Activated CD8-positive, alpha-beta T cell treated with anti-CD3 and anti-CD28 coated beads, Interleukin-2, amount 10 ng/mL, durations not matched to agents 7 days and 5 days (primary cell): ENCODE measurements around the gene VEGFA. TPM values are rescaled to one million over a fixed set of nuclear protein-coding genes. Genes with fewer than 3 reads are reported as not detected.

Experiments
- ATAC-seq: fragments of 150-1000 bp; cut with Tn5 transposase; one replicate; pipeline ENCODE4 v1.10.0; 2021; ENCODE audit warnings: moderate library complexity
- CTCF ChIA-PET: fragments of 350-600 bp; sonication (Branson Sonifier 250); formaldehyde crosslinking; loops from one replicate; lab custom pipeline; 2021; ENCODE audit warnings: antibody characterized with exemption; lab: Charles Lee
- POLR2A ChIA-PET: fragments of 350-600 bp; sonication (Branson Sonifier 250); formaldehyde crosslinking; loops from one replicate; lab custom pipeline; 2021; ENCODE audit warnings: antibody characterized with exemption; lab: Charles Lee
- DNase-seq: peaks from one replicate; pipeline ENCODE4 v3.0.0-alpha.2; 2020
- H3K27ac Mint-ChIP-seq: one replicate; pipeline ENCODE4 v1.8.0; 2021; ENCODE audit warnings: mild to moderate bottlenecking, mixed read lengths
- H3K27me3 Mint-ChIP-seq: one replicate; pipeline ENCODE4 v1.8.0; 2021; ENCODE audit warnings: low read depth, mixed read lengths
- H3K36me3 Mint-ChIP-seq: one replicate; pipeline ENCODE4 v1.8.0; 2021; ENCODE audit warnings: low read depth, mixed read lengths
- H3K4me1 Mint-ChIP-seq: one replicate; pipeline ENCODE4 v1.8.0; 2021; ENCODE audit warnings: low read depth, mixed read lengths
- H3K4me3 Mint-ChIP-seq: one replicate; pipeline ENCODE4 v1.8.0; 2021; ENCODE audit warnings: mild to moderate bottlenecking, mixed read lengths
- H3K9me3 Mint-ChIP-seq: one replicate; pipeline ENCODE4 v1.8.0; 2022; ENCODE audit warnings: mixed read lengths; ENCODE audit not compliant: insufficient read depth
- total RNA-seq, 2 experiments: library from RNA; stranded (reverse); gene quantifications; one replicate each; pipeline ENCODE4 v1.2.3, GENCODE V29; 2021

VEGFA gene
- total RNA-seq, 2 experiments from 2014 or later = 37.9 to 39.3 TPM

GRCh38 chr6:43760210-43761168, 9.5 kb upstream of the VEGFA start:
- ATAC-seq = no peak
- ChIA-PET POLR2A (no interaction called here), CTCF (interaction anchor here (1.2 to 3.7 kb wide), 3 partner anchors 9 to 93 kb away, joined by 3 to 22 read pairs (median 7); partner anchors contain the start of gene VEGFA)
- H3K9me3 Mint-ChIP-seq = no peaks in the 10 kb centered on the region
- no peak overlapping the region for H3K4me3 Mint-ChIP-seq
- DNase-seq = no peak
- no peaks in the 10 kb centered on the region for H3K4me1 Mint-ChIP-seq
- no peak overlapping the region for H3K27ac Mint-ChIP-seq
- no peaks in the 10 kb centered on the region for H3K36me3 Mint-ChIP-seq
- peaks cover 20% of the 10 kb centered on the region for H3K27me3 Mint-ChIP-seq

- Mint-ChIP-seq H3K9me3 (no peaks in the 10 kb centered on the region), H3K27me3 (peaks cover 21% of the 10 kb centered on the region), H3K4me1 (no peaks in the 10 kb centered on the region), H3K36me3 (no peaks in the 10 kb centered on the region), H3K4me3 (no peak overlapping the region), H3K27ac (no peak overlapping the region)
- ATAC-seq (no peak), DNase-seq (no peak)
- ChIA-PET CTCF (interaction anchor here (0.7 to 3.7 kb wide), 5 partner anchors 8 to 317 kb away, joined by 3 to 22 read pairs (median 5); partner anchors contain the start of gene VEGFA), POLR2A (interaction anchor here (0.8 kb wide), 1 partner anchor 313 kb away, joined by 3 read pairs; no protein-coding TSS in a partner anchor)
Observed at GRCh38 chr6:43761666-43762409, 8.2 kb upstream of the VEGFA start.

- Mint-ChIP-seq H3K9me3 (no peaks in the 10 kb centered on the region), H3K4me3 (no peak overlapping the region), H3K36me3 (no peaks in the 10 kb centered on the region), H3K4me1 (no peaks in the 10 kb centered on the region), H3K27me3 (peaks cover 21% of the 10 kb centered on the region), H3K27ac (no peak overlapping the region)
- DNase-seq (no peak), ATAC-seq (no peak)
- ChIA-PET POLR2A (interaction anchor here (0.8 kb wide), 1 partner anchor 312 kb away, joined by 3 read pairs; no protein-coding TSS in a partner anchor), CTCF (interaction anchor here (0.7 to 1.5 kb wide), 5 partner anchors 26 to 316 kb away, joined by 3 to 8 read pairs (median 4); no protein-coding TSS in a partner anchor)
Observed at GRCh38 chr6:43762410-43762768, 7.6 kb upstream of the VEGFA start.

GRCh38 chr6:43762966-43763695, 6.9 kb upstream of the VEGFA start:
- no peaks in the 10 kb centered on the region for H3K36me3 Mint-ChIP-seq
- no peaks in the 10 kb centered on the region for H3K4me1 Mint-ChIP-seq
- DNase-seq (no peak), ATAC-seq (no peak)
- H3K27ac Mint-ChIP-seq = no peak overlapping the region
- H3K27me3 Mint-ChIP-seq = peaks cover 21% of the 10 kb centered on the region
- ChIA-PET CTCF (interaction anchor here (1.5 to 3.3 kb wide), 3 partner anchors 12 to 316 kb away, joined by 3 to 20 read pairs (median 5); no protein-coding TSS in a partner anchor), POLR2A (interaction anchor here (0.9 kb wide), 1 partner anchor 39 kb away, joined by 4 read pairs; no protein-coding TSS in a partner anchor)
- no peak overlapping the region for H3K4me3 Mint-ChIP-seq
- no peaks in the 10 kb centered on the region for H3K9me3 Mint-ChIP-seq

GRCh38 chr6:43763812-43764522, 6.0 kb upstream of the VEGFA start:
- H3K27ac Mint-ChIP-seq = no peak overlapping the region
- H3K27me3 Mint-ChIP-seq = peaks cover 21% of the 10 kb centered on the region
- DNase-seq (no peak), ATAC-seq (no peak)
- H3K36me3 Mint-ChIP-seq = no peaks in the 10 kb centered on the region
- no peaks in the 10 kb centered on the region for H3K9me3 Mint-ChIP-seq
- ChIA-PET POLR2A (no interaction called here), CTCF (interaction anchor here (1.5 to 3.3 kb wide), 3 partner anchors 11 to 315 kb away, joined by 3 to 20 read pairs (median 5); no protein-coding TSS in a partner anchor)
- H3K4me3 Mint-ChIP-seq = no peak overlapping the region
- H3K4me1 Mint-ChIP-seq = no peaks in the 10 kb centered on the region

- H3K36me3 Mint-ChIP-seq = no peaks in the 10 kb centered on the region
- no peak overlapping the region for H3K4me3 Mint-ChIP-seq
- no peaks in the 10 kb centered on the region for H3K9me3 Mint-ChIP-seq
- H3K4me1 Mint-ChIP-seq = peaks cover 7% of the 10 kb centered on the region
- H3K27me3 Mint-ChIP-seq = peaks cover 19% of the 10 kb centered on the region
- CTCF ChIA-PET = interaction anchor here (2.0 to 3.3 kb wide), 2 partner anchors 10 to 314 kb away, joined by 6 to 20 read pairs; no protein-coding TSS in a partner anchor
- POLR2A ChIA-PET = no interaction called here
- ATAC-seq = no peak
- H3K27ac Mint-ChIP-seq = no peak overlapping the region
- DNase-seq = no peak
Observed at GRCh38 chr6:43764772-43765171, 5.2 kb upstream of the VEGFA start.

- H3K9me3 Mint-ChIP-seq = no peaks in the 10 kb centered on the region
- CTCF ChIA-PET = interaction anchor here (0.6 to 3.3 kb wide), 5 partner anchors 8 to 319 kb away, joined by 3 to 20 read pairs (median 3); no protein-coding TSS in a partner anchor
- peaks cover 10% of the 10 kb centered on the region for H3K4me1 Mint-ChIP-seq
- DNase-seq = no peak
- peaks cover 3% of the 10 kb centered on the region for H3K36me3 Mint-ChIP-seq
- H3K27ac Mint-ChIP-seq = no peak overlapping the region
- ATAC-seq = no peak
- POLR2A ChIA-PET = interaction anchor here (0.6 to 0.9 kb wide), 2 partner anchors 8 to 287 kb away, joined by 3 read pairs; no protein-coding TSS in a partner anchor
- H3K27me3 Mint-ChIP-seq = peaks cover 12% of the 10 kb centered on the region
- no peak overlapping the region for H3K4me3 Mint-ChIP-seq
Observed at GRCh38 chr6:43765776-43766499, 4.1 kb upstream of the VEGFA start.

- DNase-seq = no peak
- ChIA-PET CTCF (interaction anchor here (1.0 to 3.3 kb wide), 3 partner anchors 8 to 312 kb away, joined by 3 to 20 read pairs (median 6); no protein-coding TSS in a partner anchor), POLR2A (interaction anchor here (0.6 kb wide), 1 partner anchor 8 kb away, joined by 3 read pairs; no protein-coding TSS in a partner anchor)
- ATAC-seq = no peak
- Mint-ChIP-seq H3K36me3 (peaks cover 3% of the 10 kb centered on the region), H3K27ac (no peak overlapping the region), H3K4me1 (peaks cover 10% of the 10 kb centered on the region), H3K27me3 (peaks cover 10% of the 10 kb centered on the region), H3K9me3 (no peaks in the 10 kb centered on the region), H3K4me3 (no peak overlapping the region)
Observed at GRCh38 chr6:43766500-43766853, 3.5 kb upstream of the VEGFA start.

- Mint-ChIP-seq H3K27ac (no peak overlapping the region), H3K9me3 (no peaks in the 10 kb centered on the region), H3K4me1 (peaks cover 11% of the 10 kb centered on the region), H3K27me3 (peaks cover 10% of the 10 kb centered on the region), H3K36me3 (peaks cover 3% of the 10 kb centered on the region), H3K4me3 (no peak overlapping the region)
- POLR2A ChIA-PET = interaction anchor here (0.6 kb wide), 1 partner anchor 20 kb away, joined by 4 read pairs; no protein-coding TSS in a partner anchor
- DNase-seq (no peak), ATAC-seq (no peak)
- CTCF ChIA-PET = interaction anchor here (4.4 to 4.5 kb wide), 2 partner anchors 307 to 312 kb away, joined by 88 to 92 read pairs; no protein-coding TSS in a partner anchor
Observed at GRCh38 chr6:43766964-43767461, 3.0 kb upstream of the VEGFA start.
